GM18507 (cell line): Measurements from ENCODE around the gene UCP3.
"Not testable (repeated sequence)": the region's sequence is repeated elsewhere in the genome, so short reads cannot be mapped to it uniquely, and the experiment has no call there.

Source experiments
- DNase-seq: peaks from one replicate; pipeline ENCODE4 v3.0.0; 2011; ENCODE audit warnings: low read depth; ENCODE audit not compliant: insufficient read length; ENCODE audit errors: extremely low spot score
- FAIRE-seq: peaks from 2 replicates; lab custom pipeline; 2011; peaks lifted over from hg19 to GRCh38; lab: Jason Lieb, UNC

Gene UCP3

DNA sequence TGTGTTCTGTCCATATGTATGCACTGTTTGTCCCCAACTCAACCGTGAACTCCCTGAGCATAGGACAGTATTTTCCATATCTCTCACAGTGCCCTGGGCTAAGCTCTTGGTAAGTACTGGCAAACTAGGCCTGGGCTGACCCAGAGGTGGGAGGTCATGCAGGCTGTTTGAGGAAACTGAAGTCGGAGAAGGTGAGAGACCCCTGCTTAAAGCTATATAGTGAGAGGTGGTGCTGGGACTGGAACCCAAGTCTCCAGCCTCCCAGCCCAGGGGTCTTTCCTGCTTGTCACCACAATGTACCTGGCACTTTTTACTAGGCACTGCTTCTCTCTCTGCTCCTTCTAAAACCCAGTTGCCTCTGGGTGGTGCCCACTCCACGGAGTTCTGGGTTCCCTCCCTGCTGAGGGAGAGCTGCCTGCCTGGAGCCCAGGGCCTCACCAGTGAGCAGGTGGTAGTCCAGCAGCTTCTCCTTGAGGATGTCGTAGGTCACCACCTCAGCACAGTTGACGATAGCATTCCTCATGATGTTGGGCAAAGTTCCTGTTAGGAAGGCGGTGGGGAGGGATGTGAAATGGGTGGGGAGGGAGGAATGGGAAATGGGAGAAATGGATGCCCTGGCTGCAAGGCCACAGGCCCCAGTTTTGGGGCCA lies 4.7 kb downstream of the UCP3 start:
- FAIRE-seq (no peak), DNase-seq (no peak)

DNA sequence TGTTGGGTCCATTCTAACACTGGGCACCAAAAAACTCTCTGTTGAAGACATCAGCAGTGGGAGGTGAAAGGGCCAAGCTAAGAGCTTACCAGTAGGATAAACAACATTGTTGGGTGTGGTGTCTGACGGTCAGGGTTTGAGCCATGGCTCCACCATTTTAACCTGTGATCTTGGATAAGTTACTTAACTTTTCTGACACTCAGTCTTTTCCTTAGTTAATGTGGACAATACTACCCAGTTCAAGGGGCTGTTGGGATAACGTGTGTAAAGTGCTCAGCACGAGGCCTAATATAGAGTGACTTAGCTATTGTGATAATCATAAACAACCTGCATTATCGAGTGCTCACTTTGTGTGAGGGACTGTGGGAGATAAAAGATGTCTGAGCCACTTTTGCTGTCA lies 6.1 kb downstream of the UCP3 start:
- DNase-seq (no peak), FAIRE-seq (no peak)

DNA sequence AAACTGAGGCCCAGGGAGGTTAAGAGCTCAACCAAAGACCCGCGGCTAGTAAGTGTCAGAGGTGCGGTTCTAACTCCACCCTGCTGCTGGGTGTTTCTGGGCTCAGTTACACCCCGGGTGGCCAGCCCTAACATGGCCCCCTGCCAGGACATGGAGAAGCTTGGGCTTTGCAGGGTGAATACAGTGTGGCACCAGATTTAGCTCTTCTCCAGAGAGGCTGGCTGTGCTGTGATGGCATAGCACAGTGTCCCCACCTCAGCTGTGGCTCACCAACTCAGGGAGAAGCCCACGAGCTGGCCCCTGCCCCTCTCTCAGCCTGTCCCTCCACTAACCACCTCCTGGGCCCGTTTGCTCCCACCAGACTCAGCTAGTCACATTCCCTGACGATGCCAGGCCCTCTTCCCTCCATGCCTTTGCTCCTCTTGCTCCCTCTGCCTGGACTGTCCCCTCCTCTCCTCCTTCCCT lies 7.0 kb downstream of the UCP3 start:
- FAIRE-seq, result no peak

DNA sequence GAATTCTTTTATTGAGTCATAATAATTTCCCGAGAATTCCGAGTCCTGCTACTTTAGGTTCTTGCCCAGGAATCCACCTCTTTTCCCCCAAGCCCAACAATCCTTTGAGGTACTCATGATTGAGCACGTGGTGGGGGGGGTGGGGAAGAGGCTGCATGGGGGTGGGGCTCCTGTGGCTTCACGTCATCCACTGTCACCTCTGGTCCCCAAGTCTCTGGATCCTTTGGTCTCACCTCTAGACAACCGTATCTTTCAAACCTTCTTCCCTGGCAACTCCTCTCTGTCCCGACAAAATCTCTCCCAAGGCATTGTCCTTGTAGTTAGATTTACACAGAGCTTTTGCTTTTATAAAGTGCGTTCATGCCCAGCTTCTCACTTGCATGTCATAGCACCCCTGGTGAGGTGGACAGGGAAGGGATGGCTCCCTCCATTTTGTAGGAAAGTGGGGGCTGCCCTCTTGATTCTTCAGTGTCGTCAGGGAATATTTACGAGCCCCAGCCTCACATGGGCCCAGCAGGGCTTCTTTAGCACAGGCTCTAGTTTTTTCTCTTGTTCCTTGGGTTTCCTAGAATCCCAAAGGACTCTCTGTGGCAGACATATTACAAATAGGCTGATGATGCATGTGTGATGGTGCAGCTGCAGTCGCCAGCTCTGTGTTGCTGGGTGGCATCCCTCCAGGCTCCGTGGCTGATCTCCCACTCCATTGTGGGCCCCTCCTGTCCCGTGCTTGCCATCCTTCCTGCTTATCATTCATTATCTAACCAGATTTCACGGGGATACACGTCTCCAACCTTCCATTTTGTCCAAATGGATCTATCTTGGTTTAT lies 8.4 kb downstream of the UCP3 start:
- FAIRE-seq, result no peak
- no peak for DNase-seq

More for the DNA sequence above, 7.0 kb downstream of the UCP3 start:
- no peak for DNase-seq

DNA sequence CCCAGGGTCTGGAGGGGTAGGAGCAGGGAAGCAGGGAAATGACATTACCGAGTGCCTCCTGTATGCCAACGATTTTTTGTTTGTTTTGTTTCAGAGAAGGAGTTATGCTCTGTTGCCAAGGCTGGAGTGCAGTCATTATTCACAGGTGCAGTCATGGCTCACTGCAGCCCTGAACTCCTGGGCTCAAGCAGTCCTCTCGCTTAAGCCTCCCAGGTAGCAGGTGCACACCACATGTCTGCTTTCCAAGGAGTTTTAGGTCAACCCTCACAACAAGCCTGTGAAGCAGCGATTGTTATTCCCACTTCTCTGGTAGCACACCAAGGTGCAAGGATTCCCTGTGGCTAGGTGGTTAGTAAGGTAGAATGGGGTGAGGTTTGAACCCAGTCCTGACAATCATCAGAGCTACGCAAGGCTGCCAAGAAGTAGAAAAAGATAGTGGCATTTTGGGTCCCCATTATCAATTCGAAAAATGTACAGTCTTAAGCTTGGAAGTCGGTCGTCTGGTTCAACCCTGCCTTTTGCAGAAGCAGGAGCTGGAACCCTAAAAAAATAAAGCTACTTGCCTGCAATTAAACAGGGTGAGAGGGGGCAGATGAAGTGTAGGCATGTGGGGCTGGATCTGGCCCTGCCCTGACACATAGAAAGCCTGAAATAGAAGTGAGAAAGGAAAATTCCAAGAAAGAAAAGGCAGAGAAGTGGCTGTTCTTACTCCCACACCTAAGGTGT lies 9.1 kb downstream of the UCP3 start:
- no peak for FAIRE-seq
- no peak for DNase-seq

DNA sequence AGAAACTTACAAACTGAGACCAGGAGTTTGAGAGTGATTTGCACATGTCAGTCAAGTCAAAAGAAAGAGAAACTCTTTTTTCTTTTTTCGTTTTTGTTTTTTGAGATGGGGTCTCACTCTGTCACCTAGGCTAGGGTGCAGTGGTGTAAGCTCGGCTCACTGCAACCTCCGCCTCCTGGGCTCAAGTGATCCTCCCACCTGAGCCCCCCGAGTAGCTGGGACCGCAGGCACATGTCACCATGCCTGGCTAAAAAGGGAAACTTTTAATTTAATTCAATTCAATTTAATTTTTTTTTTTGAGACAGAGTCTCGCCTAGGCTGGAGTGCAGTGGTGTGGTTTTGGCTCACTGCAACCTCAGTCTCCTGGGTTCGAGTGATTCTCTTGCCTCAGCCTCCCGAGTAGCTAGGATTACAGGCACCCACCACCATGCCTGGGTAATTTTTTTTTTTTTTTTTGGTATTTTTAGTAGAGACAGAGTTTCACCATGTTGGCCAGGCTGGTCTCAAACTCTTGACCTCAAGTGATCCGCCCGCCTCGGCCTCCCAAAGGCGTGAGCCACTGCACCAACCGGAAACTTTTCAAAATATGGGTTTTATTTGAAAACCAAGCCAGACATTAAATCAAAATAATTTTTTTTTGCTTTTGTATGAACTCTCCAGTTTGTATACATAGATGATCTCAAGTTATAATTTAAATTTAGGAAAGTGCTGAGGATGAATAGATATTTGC lies 9.9 kb downstream of the UCP3 start:
- FAIRE-seq (no peak), DNase-seq (no peak)

DNA sequence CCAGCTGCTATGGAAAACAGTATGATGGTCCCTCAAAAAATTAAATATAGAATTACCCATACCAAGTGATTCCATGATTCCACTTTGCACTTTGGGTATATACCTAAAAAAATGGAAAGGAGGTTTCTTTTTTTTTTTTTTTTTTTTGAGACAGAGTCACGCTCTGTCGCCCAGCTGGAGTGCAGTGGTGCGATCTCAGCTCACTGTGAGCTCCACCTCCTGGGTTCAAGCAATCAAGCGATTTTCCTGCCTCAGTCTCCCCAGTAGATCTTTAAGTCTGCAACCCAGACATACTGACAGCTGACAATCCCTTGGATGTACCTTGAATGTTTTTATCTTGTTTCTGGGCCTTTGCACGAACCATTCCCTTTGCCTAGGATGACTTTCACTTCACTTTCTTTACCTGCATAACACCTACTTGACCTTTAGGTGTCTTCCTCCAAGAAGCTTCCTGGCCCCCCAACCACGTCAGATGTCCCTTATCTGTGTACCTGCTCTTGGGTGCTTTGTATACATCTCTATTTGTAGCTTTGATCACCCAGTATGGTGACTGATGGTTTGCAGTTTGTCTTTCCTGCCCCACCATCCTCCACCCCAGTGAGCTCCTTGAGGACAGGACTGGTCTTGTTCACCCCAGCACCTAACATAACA lies 11.6 kb downstream of the UCP3 start:
- DNase-seq (no peak), FAIRE-seq (peak; percentile 65)

DNA sequence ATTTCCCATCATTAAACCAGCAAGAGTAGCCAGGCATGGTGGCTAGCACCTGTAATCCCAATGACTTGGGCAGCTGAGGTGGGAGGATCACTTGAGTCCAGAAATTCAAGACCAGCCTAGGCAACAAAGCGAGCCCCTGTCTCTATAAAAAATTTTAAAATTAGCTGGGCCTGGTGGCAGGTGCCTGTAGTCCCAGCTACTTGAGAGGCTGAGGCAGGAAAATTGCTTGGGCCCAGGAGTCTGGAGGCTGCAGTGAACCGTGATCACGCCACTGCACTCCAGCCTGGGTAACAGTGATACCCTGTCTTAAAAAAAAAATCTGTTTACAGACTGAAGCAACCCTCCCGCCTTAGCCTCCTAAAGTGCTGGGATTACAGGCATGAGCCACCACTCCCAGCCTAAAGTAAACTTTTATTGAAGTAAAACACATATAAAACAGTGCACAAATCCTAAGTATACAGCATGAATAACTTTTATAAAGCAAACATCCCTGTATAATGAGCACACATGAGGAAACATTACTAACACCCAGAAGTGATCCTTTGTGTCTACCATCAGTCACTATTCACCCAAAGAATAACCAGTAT lies 12.6 kb downstream of the UCP3 start:
- FAIRE-seq (no peak), DNase-seq (no peak)

DNA sequence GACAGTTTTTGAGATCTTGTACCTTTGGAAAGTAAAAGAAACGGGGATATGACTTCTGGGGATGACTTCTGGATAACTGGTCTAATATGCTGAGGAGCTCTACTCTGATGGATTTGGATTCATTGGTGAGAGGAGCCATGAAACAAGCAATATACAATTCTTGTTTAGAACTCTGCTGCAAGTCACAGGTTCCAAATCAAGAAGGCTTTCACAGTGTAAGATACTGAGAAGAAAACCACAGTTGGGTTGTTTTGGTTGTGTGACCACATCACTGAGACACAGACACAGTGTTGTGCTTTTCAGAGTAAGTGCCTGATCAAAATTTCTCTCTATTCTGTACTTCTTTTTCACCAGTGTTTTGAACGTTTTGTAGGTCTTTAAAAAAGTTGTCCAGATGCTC lies 13.2 kb downstream of the UCP3 start:
- peak; percentile 46 for FAIRE-seq
- no peak for DNase-seq

DNA sequence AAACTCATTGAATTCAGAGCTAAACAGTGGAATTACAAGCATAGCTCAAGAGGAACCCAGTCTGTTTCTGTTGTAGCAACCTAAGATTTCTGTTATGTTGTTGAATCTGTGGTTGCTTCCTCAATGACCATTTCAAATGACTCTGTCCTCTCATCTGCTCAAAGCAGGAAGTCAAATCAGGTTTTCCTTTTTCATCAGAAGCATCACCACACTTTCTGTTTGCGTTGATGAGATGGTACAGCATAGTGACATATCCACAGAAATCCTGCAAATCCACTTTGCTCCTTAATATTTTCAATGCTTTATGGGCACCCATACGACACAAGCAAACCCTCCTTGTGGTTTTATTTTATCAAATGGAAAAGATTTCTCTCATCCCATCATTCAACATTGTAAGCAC lies 13.6 kb downstream of the UCP3 start:
- FAIRE-seq (peak; percentile 84), DNase-seq (no peak)

DNA sequence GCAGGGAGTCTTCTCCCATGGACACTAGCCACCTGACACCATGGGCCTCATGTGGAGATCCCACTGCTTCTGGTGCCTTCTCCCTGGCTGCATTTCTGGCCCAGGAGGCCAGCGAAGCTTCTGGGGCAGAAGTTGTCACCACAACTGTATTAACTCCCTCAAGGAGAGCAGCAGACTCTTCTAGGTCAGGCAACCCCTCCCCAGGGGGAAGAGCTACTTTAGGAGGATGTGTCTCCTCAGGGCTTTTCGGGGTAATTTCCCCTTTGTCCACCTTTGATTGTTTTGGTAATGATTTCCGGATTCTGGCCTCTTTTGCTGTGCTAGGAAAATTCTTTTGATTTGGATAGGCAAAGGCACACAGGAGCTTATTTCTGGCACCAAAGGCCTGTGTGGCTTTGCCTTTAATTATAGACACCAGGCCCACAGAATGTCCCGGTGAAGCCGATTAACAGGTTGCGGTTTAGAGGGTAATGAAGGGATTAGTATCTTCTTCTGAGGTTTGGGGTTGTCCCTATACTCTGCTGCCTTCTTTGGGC lies 17.3 kb downstream of the UCP3 start:
- peak; percentile 76 for FAIRE-seq
- no peak for DNase-seq

DNA sequence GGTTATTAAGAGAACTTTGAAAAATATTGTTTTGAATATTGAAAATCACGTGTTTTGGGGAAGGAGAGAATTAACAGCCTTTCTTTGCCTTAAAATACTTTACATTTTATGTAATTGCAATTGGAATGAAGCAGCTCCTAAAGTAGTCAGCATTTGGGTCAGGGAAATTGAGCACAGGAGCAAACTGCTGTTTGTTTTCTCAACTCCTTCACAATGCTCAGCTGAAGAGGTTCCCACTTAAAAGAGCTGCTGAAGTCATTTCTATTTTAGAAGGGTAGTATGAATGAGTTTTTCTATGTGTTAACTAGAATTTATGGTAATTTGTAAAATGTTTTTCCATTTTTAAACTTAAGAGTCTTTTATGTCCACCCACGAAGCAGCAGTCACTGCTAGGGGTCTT lies 18.2 kb downstream of the UCP3 start:
- no peak for FAIRE-seq
- DNase-seq, result no peak

DNA sequence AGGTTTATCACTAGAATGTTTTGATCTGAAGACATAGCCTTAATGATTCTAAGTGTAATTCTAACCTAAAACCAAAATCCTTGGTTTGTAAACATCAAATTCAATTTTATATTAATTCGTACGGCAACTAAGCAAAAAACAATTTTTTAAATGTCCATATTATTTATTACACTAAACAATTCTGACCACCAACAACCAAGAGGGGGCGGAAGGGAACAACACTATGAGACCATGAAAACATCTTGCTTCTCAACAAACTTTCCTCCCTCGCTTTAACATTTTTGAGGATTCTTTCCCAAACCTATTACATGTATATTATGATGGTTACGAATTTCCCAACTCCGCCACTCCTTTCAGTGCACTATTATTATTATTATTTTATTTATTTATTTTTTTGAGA lies 19.7 kb downstream of the UCP3 start:
- DNase-seq (no peak), FAIRE-seq (no peak)

DNA sequence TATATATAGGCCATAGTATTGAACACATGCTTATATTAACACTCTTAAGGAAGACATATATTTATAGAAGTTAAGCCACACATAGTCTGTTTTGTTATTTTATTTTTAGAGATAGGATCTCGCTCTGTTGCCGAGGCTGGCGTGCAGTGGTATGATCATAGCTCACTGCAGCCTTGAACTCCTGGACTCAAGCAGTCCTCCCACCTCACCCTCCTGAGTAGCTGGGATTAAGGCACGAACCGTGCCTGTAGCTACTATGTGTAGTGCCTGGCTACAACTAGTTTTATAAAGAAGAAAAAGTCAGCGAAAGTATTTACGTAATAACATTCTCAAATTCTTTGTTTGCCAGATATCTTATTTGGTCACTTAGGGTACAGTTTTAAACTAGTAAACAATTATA lies 20.7 kb downstream of the UCP3 start:
- FAIRE-seq (no peak), DNase-seq (no peak)

DNA sequence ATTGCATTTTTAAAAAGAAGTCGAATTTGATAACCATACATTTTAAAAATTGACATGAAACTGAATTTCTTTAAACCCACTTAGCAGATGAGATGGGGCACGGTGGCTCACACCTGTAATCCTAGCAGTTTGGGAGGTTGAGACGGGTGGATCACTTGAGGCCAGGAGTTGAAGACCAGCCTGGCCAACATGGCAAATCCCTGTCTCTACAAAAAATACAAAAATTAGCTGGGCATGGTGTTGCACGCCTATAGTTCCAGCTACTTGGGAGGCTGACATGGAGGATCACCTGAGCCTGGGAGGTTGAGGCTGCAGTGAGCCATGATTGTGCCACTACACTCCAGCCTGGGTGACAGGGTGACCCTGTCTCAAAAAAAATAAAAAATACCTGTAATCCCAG lies 23.2 kb downstream of the UCP3 start:
- not testable (repeated sequence) for DNase-seq, FAIRE-seq

DNA sequence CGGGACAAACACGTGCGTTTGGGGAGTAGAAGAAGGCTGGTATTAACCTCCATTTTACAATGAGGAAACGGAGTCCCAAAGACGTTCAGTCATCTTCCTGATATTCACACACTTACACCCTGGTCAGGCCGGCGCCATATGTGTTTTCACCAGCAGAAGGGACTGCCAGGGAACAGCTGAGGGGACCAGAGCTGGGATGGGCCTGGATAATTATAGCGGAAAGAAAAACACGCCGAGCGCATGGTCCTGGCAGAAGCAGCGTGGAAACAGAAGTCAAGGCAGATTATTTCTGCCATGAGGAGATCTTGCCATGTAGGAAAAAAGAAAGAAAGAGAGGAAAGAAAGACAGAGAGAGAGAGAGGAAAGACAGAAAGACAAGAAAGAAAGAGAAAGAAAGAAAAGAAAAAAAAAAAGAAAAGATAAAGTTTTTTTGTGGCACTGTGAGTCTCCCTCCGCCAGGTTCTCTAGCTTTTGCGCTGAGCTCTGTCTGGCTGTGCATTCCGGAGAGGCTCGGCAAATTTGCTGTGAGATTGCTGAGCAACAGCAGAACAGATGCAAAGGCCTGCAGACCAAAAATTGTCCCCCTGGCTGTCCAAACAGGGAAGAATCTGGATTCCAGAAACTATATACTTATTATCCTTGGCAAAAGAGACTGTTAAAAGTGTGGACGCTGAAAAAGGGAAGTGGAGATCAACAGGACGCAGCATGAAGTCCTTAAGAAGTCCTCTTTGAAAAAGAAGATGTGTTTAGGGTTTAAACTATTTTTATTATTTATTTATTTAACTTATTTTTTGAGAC lies 24.9 kb downstream of the UCP3 start:
- DNase-seq (no peak), FAIRE-seq (no peak)

DNA sequence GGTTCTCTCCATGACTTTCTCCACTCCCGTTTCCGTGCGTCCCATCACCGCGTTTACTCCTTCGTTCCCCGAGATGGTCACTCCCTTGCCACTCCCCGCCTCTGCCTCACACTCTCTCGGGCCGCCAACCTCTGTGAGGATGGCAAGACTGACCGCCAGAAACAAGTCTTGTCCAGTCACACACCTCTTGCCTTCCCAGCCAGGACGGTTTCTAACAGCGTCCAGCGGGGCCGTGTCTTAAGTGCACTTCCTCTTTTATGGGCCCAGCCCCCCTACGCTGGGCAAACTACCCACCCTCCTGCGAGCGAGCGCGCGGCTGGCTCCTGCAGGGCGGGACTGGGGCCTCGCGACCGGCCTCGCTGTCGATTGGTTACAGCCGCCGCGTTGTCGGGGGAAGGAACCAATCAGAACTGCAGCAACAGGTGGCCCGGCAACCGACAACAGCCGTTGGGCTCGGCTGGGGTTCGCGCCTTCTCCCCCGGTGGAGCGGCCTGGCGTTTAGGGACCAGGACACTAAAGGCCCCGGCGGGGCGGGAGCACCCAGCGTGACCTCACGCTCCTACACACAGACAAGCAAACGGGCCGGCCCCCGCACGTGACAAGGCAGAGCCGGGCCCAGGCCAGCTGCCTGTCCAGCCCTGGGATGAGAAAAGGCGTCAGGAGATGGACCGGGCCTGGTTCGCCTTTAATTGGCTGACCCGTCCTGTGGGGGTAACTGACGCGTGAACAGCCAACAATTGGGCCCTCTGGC lies 25.7 kb downstream of the UCP3 start:
- FAIRE-seq (peak; percentile 85), DNase-seq (peak; percentile 93)
